ENCODE results near the gene ATP5MG. TPM values are rescaled to one million over a fixed set of nuclear protein-coding genes. Genes with fewer than 3 reads are reported as not detected.
"Not testable (repeated sequence)": the region's sequence is repeated elsewhere in the genome, so short reads cannot be mapped to it uniquely, and the experiment has no call there.

Gene ATP5MG
- total RNA-seq, 1 donor from 2014 or later: 142 TPM

DNA sequence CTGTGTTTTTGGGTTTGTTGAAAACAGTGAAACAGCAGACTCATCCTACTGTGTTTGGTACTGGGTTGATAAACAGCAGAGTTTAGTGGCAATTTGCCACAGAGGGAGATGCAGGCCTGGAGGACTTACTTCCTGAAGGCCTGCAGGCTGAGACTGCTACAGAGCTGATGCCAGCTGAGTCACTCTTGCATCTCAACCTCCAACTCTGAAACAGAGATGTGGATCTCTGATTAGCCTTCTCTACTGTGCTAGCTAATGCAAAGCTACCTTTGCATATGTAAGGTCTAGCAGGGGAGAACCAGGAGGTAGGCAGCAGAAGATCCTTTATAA is 14.3 kb downstream of the ATP5MG start:
- no peaks in the 10 kb centered on the region for H3K9me3 Mint-ChIP-seq (ENCODE audit: unreplicated experiment)
- no peak overlapping the region for H3K4me3 Mint-ChIP-seq (ENCODE audit: unreplicated experiment)
- no peaks in the 10 kb centered on the region for H3K4me1 Mint-ChIP-seq (ENCODE audit: unreplicated experiment)
- H3K36me3 Mint-ChIP-seq (ENCODE audit: unreplicated experiment): no peaks in the 10 kb centered on the region
- no peaks in the 10 kb centered on the region for H3K27me3 Mint-ChIP-seq (ENCODE audit: unreplicated experiment)
- TF ChIP-seq, protein P1, sequence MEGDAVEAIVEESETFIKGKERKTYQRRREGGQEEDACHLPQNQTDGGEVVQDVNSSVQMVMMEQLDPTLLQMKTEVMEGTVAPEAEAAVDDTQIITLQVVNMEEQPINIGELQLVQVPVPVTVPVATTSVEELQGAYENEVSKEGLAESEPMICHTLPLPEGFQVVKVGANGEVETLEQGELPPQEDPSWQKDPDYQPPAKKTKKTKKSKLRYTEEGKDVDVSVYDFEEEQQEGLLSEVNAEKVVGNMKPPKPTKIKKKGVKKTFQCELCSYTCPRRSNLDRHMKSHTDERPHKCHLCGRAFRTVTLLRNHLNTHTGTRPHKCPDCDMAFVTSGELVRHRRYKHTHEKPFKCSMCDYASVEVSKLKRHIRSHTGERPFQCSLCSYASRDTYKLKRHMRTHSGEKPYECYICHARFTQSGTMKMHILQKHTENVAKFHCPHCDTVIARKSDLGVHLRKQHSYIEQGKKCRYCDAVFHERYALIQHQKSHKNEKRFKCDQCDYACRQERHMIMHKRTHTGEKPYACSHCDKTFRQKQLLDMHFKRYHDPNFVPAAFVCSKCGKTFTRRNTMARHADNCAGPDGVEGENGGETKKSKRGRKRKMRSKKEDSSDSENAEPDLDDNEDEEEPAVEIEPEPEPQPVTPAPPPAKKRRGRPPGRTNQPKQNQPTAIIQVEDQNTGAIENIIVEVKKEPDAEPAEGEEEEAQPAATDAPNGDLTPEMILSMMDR (IDR thresholded peaks at IDR 0.05): no peak
- DNase-seq (ENCODE audit: extremely low spot score, unreplicated experiment): no peak
- no peak overlapping the region for H3K27ac Mint-ChIP-seq (ENCODE audit: unreplicated experiment)

GRCh38 chr11:118416900-118417299 is 15.5 kb downstream of the ATP5MG start:
- H3K4me1 Mint-ChIP-seq (ENCODE audit: unreplicated experiment); H3K4me3 Mint-ChIP-seq (ENCODE audit: unreplicated experiment); H3K27me3 Mint-ChIP-seq (ENCODE audit: unreplicated experiment); H3K36me3 Mint-ChIP-seq (ENCODE audit: unreplicated experiment); H3K27ac Mint-ChIP-seq (ENCODE audit: unreplicated experiment); H3K9me3 Mint-ChIP-seq (ENCODE audit: unreplicated experiment); DNase-seq (ENCODE audit: extremely low spot score, unreplicated experiment): not testable (repeated sequence)

GRCh38 chr11:118417801-118418200 is 16.4 kb downstream of the ATP5MG start:
- Mint-ChIP-seq H3K9me3 (ENCODE audit: unreplicated experiment) (no peaks in the 10 kb centered on the region), H3K4me3 (ENCODE audit: unreplicated experiment) (no peak overlapping the region), H3K27ac (ENCODE audit: unreplicated experiment) (no peak overlapping the region), H3K27me3 (ENCODE audit: unreplicated experiment) (no peaks in the 10 kb centered on the region), H3K36me3 (ENCODE audit: unreplicated experiment) (no peaks in the 10 kb centered on the region), H3K4me1 (ENCODE audit: unreplicated experiment) (no peaks in the 10 kb centered on the region)
- TF ChIP-seq, protein P1 (IDR thresholded peaks at IDR 0.05): no peak
- no peak for DNase-seq (ENCODE audit: extremely low spot score, unreplicated experiment)

GRCh38 chr11:118418766-118419165 is 17.4 kb downstream of the ATP5MG start:
- TF ChIP-seq, protein P1 (IDR thresholded peaks at IDR 0.05): no peak
- no peak overlapping the region for H3K27ac Mint-ChIP-seq (ENCODE audit: unreplicated experiment)
- DNase-seq (ENCODE audit: extremely low spot score, unreplicated experiment): no peak
- H3K27me3 Mint-ChIP-seq (ENCODE audit: unreplicated experiment): no peaks in the 10 kb centered on the region
- no peak overlapping the region for H3K4me3 Mint-ChIP-seq (ENCODE audit: unreplicated experiment)
- H3K36me3 Mint-ChIP-seq (ENCODE audit: unreplicated experiment): no peaks in the 10 kb centered on the region
- no peaks in the 10 kb centered on the region for H3K9me3 Mint-ChIP-seq (ENCODE audit: unreplicated experiment)
- no peaks in the 10 kb centered on the region for H3K4me1 Mint-ChIP-seq (ENCODE audit: unreplicated experiment)

DNA sequence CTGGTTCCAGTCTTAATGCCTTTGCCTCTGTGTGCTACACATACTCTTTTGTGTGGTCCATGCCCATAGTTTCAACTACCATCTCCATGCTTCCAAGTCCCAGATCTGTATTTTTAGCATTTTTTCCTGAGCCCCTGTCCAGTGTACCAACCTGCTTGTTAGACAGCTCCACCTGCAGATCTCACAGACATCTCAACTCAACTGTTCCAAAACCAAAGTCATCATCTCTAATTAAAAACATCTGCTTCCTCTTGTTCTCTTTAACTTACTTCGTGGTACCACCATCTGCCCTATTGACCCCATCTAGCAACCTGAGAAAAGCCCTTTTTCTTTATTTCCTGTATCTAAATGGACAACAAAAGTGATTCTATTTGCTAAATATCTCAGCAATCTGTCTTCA is 26.3 kb downstream of the ATP5MG start:
- H3K27ac Mint-ChIP-seq (ENCODE audit: unreplicated experiment): no peak overlapping the region
- H3K4me3 Mint-ChIP-seq (ENCODE audit: unreplicated experiment): no peak overlapping the region
- TF ChIP-seq, protein P1 (IDR thresholded peaks at IDR 0.05): no peak
- DNase-seq (ENCODE audit: extremely low spot score, unreplicated experiment): no peak
- no peaks in the 10 kb centered on the region for H3K36me3 Mint-ChIP-seq (ENCODE audit: unreplicated experiment)
- H3K27me3 Mint-ChIP-seq (ENCODE audit: unreplicated experiment): no peaks in the 10 kb centered on the region
- no peaks in the 10 kb centered on the region for H3K9me3 Mint-ChIP-seq (ENCODE audit: unreplicated experiment)
- peaks cover 9% of the 10 kb centered on the region for H3K4me1 Mint-ChIP-seq (ENCODE audit: unreplicated experiment)

- no peak overlapping the region for H3K27ac Mint-ChIP-seq (ENCODE audit: unreplicated experiment)
- H3K27me3 Mint-ChIP-seq (ENCODE audit: unreplicated experiment): no peaks in the 10 kb centered on the region
- no peaks in the 10 kb centered on the region for H3K9me3 Mint-ChIP-seq (ENCODE audit: unreplicated experiment)
- TF ChIP-seq, protein P1 (IDR thresholded peaks at IDR 0.05): no peak
- no peak overlapping the region for H3K4me3 Mint-ChIP-seq (ENCODE audit: unreplicated experiment)
- H3K36me3 Mint-ChIP-seq (ENCODE audit: unreplicated experiment): no peaks in the 10 kb centered on the region
- peaks cover 15% of the 10 kb centered on the region for H3K4me1 Mint-ChIP-seq (ENCODE audit: unreplicated experiment)
- DNase-seq (ENCODE audit: extremely low spot score, unreplicated experiment): no peak
Measured at GRCh38 chr11:118430956-118431355, 29.6 kb downstream of the ATP5MG start.

All from osteocyte (in vitro differentiated cells).